Epithelial cell of esophagus (primary cell): ENCODE results near the gene MTUS2.

Source experiments
- DNase-seq: peaks from one replicate; pipeline ENCODE4 v3.0.0; 2010; ENCODE audit warnings: low read depth
- H3K4me3 ChIP-seq: 2 replicates; pipeline ENCODE4 v1.5.1; 2011; ENCODE audit warnings: mild to moderate bottlenecking, low read length, control low read depth
- CTCF ChIP-seq: IDR thresholded peaks from 2 replicates; pipeline ENCODE4 v1.5.1; 2011; ENCODE audit warnings: low read depth, mild to moderate bottlenecking, low read length, control low read depth, inconsistent platforms; ENCODE audit not compliant: insufficient read depth; ENCODE audit errors: missing control alignments

Gene MTUS2

GRCh38 chr13:29459813-29460355, 639.7 kb downstream of the MTUS2 start:
- H3K4me3 ChIP-seq, result no peak overlapping the region
- no peak for TF ChIP-seq CTCF
- DNase-seq, result peak; percentile 8

- no peak for TF ChIP-seq CTCF
- H3K4me3 ChIP-seq, result no peak overlapping the region
- DNase-seq, result no peak
These were observed 644.1 kb downstream of the MTUS2 start for GRCh38 chr13:29464105-29464679.

- peak; percentile 42 for DNase-seq
- no peak overlapping the region for H3K4me3 ChIP-seq
- no peak for TF ChIP-seq CTCF
These were observed 645.7 kb downstream of the MTUS2 start for GRCh38 chr13:29465741-29466293.

GRCh38 chr13:29471551-29471950, 651.4 kb downstream of the MTUS2 start:
- H3K4me3 ChIP-seq, result no peak overlapping the region
- TF ChIP-seq CTCF, result no peak
- DNase-seq, result no peak

- peak; percentile 100 for TF ChIP-seq CTCF
- peak; percentile 72 for DNase-seq
- no peak overlapping the region for H3K4me3 ChIP-seq
These were observed 652.3 kb downstream of the MTUS2 start for GRCh38 chr13:29472332-29472961.

GRCh38 chr13:29473166-29473565, 653.0 kb downstream of the MTUS2 start:
- TF ChIP-seq CTCF, result no peak
- H3K4me3 ChIP-seq, result no peak overlapping the region
- DNase-seq, result no peak
